HEK293T (cell line): ENCODE results near the gene E2F1.

Experiments
- ARNT ChIP-seq: fragments of 450-650 bp; IDR thresholded peaks from 2 replicates; pipeline ENCODE4 v1.6.1; 2017; ENCODE audit warnings: mild to moderate bottlenecking
- BHLHE40 ChIP-seq: fragments of 450-650 bp; IDR thresholded peaks from 2 replicates; pipeline ENCODE4 v1.6.1; 2016; ENCODE audit warnings: mild to moderate bottlenecking, moderate library complexity, borderline replicate concordance
- CTBP1 ChIP-seq: fragments of 450-650 bp; IDR thresholded peaks from 2 replicates; pipeline ENCODE4 v1.6.1; 2016; ENCODE audit warnings: borderline replicate concordance
- ELF4 ChIP-seq: fragments of 450-650 bp; IDR thresholded peaks from 2 replicates; pipeline ENCODE4 v1.6.1; 2017; ENCODE audit warnings: antibody characterized with exemption
- FOXA1 ChIP-seq: fragments of 450-650 bp; IDR thresholded peaks from 2 replicates; pipeline ENCODE4 v1.6.1; 2016; ENCODE audit warnings: mild to moderate bottlenecking
- FOXK2 ChIP-seq: fragments of 450-650 bp; IDR thresholded peaks from 2 replicates; pipeline ENCODE4 v1.6.1; 2016; ENCODE audit warnings: mild to moderate bottlenecking
- FOXM1 ChIP-seq: fragments of 450-650 bp; IDR thresholded peaks from 2 replicates; pipeline ENCODE4 v1.6.1; 2017; ENCODE audit warnings: mild to moderate bottlenecking, borderline replicate concordance
- HDGF ChIP-seq: fragments of 450-650 bp; IDR thresholded peaks from 2 replicates; pipeline ENCODE4 v1.6.1; 2017; ENCODE audit warnings: antibody characterized with exemption, borderline replicate concordance
- L3MBTL2 ChIP-seq: fragments of 450-650 bp; conservative IDR thresholded peaks from 2 replicates; pipeline ENCODE4 v1.6.1; 2016; ENCODE audit warnings: mild to moderate bottlenecking
- SP1 ChIP-seq: fragments of 450-650 bp; IDR thresholded peaks from 2 replicates; pipeline ENCODE4 v1.6.1; 2017
- SUZ12 ChIP-seq: fragments of 450-650 bp; IDR thresholded peaks from 2 replicates; pipeline ENCODE4 v1.6.1; 2016; ENCODE audit warnings: mild to moderate bottlenecking
- TARDBP ChIP-seq: fragments of 450-650 bp; IDR thresholded peaks from 2 replicates; pipeline ENCODE4 v1.6.1; 2016
- ZNF384 ChIP-seq: fragments of 450-650 bp; IDR thresholded peaks from 2 replicates; pipeline ENCODE4 v1.6.1; 2016
- TF ChIP-seq, protein P1 (sequence below): fragments of 450-650 bp; IDR thresholded peaks from 2 replicates; pipeline ENCODE4 v1.6.1; 2016

DNA sequence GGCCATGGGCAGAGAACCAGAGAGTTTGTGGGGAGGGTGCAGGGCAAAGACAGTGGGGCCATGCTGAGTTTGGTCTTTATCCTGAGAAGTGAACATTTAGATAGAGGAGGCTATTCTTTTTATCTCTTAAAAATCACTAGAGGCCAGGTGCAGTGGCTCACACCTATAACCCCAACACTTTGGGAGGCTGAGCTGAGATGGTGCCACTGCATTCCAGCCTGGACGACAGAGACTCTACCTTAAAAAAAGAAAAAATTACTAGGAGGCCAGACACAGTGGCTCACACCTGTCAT is 25.2 kb upstream of the E2F1 start:
- TF ChIP-seq HDGF (no peak), BHLHE40 (no peak), CTBP1 (no peak), ELF4 (no peak), ZNF384 (no peak), ARNT (no peak), TARDBP (no peak), L3MBTL2 (no peak), SP1 (no peak), FOXM1 (no peak), FOXK2 (no peak), FOXA1 (no peak), SUZ12 (no peak)
- TF ChIP-seq, protein P1, sequence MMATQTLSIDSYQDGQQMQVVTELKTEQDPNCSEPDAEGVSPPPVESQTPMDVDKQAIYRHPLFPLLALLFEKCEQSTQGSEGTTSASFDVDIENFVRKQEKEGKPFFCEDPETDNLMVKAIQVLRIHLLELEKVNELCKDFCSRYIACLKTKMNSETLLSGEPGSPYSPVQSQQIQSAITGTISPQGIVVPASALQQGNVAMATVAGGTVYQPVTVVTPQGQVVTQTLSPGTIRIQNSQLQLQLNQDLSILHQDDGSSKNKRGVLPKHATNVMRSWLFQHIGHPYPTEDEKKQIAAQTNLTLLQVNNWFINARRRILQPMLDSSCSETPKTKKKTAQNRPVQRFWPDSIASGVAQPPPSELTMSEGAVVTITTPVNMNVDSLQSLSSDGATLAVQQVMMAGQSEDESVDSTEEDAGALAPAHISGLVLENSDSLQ, result no peak
